HG02588 (cell line): ENCODE measurements around the gene EPS8.

Source experiments
- ATAC-seq: cut with Tn5 transposase; IDR thresholded peaks from one replicate; pipeline ENCODE4 v1.9.1; 2021; ENCODE audit warnings: mild to moderate bottlenecking, moderate library complexity; ENCODE audit not compliant: unreplicated experiment

The EPS8 gene

DNA sequence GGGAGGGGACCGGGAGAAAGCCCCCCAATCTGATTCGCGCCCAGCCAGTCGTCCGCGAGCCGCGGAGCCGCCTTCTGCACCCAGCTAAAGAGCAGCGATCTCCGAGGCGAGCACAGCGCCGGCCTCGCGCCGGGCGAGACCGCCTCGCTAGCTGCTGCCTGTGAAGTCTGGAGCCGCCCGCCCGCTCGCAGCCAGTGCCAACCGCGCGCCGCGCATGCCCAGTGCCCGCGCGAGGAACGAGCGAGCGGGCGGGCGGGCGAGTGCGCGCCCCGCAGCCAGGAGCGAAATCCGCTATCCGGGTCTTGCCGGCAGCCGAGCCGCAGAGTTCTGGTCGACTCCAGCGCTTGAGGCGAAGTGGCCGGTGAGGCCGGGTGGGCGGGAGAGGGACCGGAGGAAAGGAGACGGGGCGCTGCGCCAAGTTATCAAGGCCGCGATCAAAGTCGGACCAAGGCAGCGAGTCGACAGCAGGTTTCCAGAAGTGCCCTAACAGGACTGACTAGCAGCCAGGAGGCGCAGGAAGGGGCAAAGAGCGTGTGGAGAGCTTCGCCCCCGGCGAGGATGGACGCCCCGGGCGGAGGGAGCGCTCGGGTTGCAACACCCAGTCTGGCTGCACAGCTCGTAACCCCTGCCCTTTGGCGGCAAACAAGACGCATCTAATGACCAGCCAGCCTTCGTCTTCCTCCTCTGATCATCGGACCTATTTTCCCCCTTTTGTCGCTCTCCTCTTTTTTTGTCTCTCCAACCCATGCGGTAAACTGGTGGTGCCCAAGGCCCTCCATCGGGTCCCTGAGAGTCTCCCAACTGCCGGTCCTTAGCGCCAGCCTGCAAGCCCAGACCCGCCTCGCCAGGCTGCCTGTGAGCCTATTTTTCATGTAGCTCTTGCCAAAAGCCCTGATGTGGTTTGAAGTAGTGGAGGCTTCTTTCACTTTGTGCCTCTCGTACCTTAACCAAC is at the start of gene EPS8:
TSS of gene EPS8 (minus strand) at position 169 of the 952 bp plus-strand sequence. CDS start 106,437 bp downstream, outside the sequence.
- peak; percentile 92 for ATAC-seq

DNA sequence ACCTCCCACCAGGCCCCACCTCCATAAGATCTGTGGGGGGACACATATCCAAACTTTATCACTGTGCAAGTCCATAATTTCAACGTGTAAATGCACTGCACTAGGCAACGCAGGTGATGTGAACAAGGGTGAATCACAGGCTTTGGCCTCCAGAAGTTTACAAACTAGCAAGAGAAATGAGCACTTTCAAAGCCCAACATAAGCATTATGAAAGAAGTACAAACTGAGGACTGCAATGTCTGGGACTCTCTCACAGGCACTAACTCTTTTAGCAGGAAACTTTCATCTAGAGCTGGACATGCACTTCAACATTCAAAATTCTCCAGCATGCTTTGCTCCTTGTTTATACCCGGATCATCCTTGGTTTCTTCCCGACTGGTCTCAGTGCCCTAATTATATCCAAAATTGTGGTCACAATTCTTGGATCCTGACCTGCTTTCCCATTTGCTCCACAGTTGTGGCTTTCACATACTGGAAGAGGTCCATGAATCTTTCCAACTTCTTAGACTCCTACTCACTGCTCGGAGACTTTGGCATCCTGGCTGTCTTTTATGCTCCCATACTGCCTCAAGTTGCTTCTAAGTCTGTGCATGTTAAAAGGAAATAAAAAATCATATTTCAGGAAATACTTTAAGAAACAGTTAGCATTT is 48.1 kb upstream of the EPS8 start:
- ATAC-seq: no peak

DNA sequence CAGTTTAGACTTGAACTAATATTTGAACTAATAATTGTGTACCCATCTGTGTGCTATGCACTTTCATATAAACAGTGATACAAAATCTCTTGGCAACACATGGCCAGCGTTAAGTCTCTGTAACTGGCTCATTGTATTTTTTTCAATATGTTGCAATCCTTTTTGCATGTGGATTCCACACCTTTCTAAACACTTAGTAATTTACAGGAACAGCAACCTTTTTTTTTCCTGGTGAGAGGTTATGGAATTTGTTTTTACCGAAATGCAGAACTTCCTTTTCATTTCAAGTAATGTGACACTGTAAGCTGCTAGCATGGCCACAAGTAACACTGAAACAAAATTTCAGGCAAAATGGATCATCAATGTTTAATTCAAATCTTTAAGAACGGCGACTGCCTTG is 45.4 kb upstream of the EPS8 start:
- ATAC-seq: no peak

DNA sequence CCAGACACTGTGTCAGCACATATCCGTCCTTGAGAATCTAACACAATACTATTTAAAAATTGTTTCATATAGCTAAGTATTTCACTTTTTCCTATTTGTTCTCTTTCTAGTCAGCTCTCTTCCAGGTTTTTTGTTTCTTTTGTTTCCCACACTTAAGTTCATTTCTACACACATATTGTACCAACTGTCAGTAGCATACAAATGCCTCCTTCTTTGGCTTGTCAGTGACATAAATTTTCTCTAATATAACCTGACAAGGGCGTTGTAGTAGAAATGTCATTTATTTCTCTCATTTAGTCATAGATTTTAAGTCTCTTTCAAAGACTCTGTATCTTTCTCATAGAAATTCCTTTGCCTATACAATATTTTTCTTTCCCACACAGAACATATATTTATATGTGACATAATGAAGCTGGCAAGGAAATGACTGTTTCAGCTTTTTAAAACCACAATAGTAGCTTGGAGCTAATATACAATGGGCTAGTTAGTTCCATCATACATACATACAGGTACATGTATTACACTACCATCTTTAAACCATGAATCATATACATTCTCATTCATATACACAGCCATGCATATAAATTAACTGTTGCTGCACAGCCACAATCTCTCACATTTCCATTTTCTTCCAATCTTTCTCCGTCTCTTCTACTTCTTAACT is 42.3 kb upstream of the EPS8 start:
- no peak for ATAC-seq

DNA sequence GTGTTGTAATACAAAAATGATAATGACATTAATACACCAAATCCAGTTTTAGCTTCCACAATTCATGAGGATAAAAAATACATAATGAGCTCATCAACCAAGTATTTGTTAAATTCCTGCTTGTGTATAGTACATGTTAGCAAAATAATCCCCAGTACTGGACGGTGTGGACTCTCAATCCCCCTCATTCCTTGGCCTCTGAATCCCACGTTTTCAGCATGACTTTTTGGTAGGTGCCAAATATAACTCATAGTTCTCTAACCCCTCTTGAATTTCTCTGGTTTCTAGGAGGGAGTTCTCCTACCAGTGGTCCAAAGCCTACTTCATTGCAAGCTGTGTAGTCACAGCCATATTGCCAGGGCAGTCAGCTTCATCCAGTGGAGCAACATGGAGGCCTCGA is 41.4 kb upstream of the EPS8 start:
- no peak for ATAC-seq

DNA sequence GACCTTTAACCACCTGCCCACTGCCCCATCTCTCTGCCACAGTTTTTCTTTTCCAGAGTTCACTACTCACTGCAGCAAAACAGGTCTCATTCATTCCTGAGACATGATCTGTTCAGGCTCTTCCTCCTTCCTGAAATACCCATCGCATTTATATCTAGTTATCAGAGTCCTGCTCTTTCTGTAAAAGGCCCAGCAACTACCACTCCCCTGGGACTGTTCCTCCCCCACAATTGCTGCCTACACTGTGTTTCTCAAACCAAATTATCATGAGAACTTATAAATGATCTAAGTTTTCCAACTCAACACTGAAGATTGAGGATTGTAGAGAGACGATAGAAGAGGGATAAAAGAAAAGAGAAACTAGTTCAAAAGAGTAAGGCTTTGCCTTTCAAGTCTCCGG is 40.8 kb upstream of the EPS8 start:
- ATAC-seq: no peak

DNA sequence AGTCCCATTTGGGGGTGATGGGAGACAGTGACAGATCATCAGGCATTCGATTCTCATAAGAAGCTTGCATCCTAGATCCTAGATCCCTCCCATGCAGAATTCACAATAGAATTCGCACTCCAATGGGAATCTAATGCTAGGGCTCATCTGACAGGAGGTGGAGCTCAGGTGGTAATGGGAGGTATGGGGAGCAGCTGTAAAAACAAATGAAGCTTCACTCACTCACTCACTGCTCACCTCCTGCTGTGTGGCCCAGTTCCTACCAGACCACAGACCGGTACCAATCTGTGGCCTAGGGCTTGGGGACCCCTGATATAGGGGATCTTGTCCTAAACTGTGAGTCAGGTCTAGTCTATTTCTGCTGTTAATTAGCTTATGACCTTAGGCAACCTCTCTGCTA is 40.1 kb upstream of the EPS8 start:
- ATAC-seq: no peak

DNA sequence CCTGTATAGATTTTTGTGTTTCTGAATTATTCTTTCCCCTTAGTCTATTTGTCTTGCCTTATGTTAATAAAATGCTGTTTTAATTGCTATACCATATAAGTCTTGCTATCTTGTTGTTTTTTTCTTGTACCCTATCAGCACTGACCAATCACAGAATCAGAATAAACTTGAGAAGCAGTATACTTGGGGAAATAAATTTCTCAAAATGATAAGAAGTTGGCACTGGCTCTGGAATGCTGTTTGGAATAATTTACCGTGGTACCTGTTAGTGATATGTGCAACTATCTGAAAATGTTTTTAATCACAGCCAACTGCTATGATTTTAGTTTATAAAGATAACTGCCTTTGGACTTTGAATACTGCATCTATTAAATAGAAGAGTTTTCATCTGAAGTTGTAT is 37.9 kb upstream of the EPS8 start:
- no peak for ATAC-seq

DNA sequence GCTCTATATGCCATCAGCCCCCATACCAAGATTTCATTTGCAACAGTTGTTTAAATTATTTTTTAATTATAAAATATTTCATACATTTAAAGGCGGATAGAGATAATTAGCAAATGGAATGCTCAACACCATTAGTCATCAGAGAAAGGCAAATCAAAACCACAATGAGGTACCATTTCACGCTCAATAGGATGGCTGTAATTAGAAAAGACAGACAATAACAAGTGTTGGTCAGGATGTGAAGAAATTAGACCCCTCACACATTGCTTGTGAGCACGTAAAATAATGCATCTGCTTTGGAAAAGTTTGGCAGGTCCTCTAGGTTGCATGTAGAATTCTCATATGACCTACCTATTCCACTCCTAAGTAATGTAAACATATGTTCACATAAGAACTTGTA is 35.3 kb upstream of the EPS8 start:
- no peak for ATAC-seq

DNA sequence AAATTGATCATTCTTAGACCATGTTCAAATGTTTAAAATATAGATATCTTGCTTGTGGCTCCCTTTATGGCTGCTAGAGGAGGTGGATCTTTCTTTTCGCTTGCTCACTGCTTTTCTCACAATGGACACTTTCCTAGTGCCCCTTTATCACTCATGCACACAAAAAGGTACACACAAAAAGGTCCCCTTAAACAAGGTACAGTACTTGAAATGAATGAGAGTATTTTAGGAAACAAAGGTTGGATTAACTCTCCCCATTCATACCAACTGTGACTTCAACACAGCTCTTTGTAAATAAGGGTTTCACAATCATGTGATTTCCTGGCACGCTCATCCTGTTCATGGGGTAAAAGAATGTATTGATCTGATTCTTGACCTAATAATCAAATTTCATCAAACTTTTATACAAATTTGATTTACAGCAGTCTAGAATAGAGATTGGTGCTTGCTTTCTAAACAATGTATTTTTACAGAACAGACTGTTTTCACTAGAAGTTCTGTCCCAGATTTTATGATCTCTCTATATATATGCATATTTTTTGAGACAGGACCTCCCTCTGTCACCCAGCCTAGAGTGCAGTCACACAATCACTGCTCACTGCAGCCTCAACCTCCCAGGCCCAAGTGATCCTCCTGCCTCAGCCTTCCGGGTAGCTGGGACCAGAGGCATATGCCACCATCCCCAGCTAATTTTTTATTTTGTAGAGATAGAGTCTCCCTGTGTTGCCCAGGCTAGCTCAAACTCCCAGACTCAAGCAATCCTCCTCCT is 34.4 kb upstream of the EPS8 start:
- no peak for ATAC-seq

DNA sequence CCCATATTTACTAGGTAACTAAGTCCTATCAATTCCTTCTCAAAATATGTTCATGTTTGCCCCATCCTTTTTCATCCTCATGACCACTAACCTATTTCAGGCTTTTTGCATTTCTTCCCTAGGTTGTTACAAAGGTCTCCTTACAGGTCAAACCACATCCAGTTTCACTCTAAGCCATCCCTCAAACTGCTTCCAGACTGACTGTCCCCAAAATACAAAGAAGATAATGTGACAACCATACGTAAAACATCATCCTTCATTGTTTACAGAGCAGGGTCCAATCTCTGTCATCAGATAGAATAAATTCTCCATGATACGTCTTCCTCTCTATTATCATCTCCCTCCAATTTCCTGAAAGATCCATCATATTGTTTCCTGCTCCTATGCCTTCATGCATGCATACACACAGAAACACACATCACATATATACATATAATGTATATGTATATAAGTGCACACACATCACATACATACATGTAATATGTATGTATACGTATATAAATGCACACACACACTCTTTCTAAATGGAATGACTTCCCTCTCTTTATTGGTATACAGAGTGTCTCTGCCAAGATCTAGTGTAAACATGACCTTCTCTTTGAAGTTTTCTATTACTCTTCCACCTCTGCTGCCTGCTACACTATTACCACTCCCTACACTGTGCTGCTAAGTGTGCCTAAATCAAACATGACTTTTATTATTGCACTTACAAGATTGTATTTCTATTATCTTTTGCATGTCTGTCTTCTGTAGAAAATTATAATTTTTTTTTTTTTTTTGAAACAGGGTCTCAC is 30.7 kb upstream of the EPS8 start:
- ATAC-seq: no peak

DNA sequence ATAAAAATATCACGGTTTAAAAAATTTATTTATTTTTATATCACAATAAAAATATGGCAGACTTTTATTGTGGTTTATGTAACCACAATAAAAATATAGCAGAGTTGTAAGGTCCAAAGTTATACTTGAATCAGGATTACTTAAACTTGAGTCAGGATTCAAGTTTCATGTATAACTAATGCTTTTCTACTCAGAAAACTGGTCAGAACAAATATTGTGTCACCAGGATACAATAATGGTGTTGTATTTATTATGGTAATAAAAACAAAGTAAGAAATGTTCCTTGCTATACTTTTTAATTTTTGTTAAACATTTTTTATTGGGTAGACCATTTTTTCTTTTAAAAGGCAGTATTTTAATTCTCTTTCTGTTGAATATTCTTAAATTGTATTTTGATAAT is 29.2 kb upstream of the EPS8 start:
- ATAC-seq: no peak

DNA sequence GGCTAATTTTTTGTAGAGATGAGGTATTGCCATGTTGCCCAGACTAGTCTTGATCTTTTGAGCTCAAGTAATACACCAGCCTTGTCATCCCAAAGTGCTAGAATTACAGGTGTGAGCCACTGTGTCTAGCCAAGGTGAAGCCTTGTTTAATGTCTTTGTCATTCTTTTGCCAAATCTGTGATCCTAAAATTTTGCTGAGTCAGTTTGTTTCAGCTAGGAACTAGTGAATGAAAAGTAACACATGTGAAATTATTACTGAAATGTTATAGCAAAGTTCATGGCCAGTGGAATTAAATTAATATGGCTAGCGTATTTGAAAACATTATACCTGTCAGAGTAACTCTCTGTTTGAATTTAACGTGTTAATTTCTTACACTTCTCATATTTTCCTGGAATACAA is 26.5 kb upstream of the EPS8 start:
- no peak for ATAC-seq

DNA sequence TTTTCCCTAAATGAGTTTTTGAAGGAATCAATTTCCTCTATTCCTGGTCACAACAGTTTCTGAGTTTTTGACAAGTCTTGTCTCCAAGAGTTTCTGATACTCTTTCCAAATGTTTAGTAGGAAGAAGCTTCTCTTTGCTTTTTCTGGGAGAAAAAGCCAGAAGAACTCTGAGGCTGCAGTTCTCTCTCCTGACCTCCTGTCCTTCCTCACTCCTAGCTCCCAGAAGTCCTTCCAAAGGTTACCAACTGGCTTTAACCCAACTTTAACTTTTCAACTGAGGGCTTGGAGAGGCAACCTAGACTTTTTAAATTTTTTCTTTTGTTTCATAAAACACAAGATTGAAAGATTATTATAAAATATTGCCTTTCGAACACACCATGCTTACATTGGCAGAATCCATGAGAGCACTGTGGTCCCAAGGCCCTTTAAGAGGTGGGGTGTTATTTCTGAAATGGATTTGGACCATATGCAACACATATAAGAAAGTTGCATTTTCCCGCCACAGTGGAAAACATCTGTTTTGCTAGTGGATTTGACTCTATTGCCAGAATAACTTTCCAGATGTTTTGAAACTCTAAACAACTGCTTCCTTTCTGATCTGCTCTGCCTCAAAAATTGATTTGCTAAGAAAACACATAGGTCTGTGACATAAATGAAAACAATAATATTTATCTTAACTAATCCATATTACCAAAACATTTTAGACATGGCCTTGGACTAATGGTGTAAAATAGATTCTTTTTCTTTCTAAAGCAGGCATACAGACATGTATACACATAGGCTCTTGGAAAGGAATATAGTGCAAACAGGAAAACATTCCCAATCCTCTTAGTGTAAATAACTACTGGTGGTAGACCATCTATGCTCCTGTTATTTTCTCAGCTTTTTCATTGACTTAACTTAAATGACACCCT is 22.3 kb upstream of the EPS8 start:
- ATAC-seq: no peak

DNA sequence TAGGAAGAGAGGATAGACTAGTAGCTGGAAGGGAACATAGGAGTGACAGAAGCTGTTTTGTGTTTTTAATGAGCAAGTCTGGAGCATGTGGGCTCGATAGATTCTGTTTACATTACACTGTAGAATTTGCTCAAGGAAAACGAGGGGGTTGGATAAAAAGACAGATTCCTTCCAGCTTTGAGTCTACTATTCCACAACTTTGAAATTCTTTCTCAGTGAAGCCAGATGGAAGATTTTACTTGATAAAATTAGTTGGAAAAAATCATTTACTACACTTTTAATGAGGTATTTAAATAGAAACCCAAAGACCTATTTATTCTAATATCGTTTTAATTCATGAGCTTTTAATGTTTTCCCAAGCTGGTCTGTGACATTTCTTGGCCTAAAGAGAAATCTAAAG is 19.5 kb upstream of the EPS8 start:
- no peak for ATAC-seq

DNA sequence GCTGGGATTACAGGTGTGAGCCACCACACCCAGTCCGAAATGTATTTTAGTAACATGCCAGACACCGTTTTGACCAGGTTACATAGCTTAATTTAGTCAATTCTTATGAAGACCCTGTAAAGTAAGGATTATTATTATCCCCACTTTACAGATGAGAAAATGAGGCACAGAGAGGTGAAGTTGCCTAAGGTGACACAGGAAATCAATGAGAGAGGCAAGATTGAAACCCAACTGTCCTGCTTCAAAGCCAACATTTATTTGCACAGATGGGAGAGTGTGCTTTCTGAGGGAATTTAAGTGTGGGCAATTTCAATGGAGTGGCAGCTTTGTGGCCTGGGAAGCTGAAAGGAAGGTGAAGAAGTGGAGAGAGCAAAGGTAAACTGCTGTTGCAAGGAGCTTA is 19.1 kb upstream of the EPS8 start:
- ATAC-seq: no peak

DNA sequence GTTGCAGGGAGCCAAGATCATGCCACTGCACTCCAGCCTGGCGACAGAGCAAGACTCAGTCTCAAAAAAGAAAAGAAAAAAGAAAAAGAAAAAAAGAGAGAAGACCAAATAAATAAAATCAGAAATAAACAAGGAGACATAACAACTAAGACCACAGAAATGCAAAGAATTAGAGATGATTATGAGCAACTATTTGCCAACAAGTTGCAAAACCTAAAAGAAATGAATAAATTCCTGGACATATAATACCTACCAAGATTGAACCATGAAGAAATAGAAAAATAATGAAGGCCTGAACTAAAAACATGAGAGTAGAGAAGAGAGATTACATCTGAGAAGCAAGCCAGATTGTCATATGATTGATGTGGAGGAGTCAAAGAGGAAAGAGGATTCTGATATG is 17.6 kb upstream of the EPS8 start:
- ATAC-seq: no peak

DNA sequence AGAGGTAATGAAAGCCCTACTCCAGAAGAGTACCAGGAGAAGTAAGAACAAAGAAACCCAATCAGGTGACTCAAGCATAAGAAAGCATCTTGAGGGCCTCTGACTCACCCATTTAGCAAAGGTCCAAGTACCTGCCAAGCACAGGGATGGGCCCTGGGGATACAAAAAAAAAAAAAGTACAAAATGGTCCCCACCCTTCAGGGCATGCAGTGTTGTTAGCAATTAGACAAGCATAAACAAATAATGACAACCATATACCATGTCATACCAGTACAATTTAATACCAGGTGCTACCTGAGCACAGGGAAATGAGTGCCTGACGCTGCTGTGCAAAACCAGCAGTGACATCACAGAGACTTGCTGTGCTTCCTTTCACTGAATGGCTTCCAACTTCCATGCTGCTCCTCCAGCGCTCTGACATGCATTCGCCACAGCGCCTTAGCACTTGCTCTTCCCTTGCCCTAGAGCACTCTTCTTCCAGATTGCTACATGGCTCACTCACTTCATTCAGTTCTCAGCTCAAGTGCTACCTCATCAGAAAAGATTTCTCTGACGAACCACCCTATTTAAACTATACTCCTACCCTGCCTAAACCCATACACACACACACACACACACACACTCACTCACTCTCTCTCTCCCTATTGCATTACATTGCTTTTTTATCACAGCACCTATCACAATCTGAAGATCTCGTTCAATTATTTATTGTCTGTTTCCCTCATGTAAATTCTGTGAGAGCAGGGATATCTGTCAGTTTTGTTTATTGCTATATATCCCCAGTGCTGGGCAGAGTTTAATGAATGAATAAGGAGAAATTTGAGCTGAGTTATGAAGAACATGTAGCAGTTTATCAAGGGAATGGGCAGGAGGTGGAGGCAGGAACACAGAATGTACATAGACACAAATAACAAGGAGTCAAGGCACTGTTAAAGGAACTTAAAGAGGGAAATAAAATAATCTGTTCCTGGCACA is 12.9 kb upstream of the EPS8 start:
- ATAC-seq: no peak
